ENCODE data around the gene TCTA.

DNA sequence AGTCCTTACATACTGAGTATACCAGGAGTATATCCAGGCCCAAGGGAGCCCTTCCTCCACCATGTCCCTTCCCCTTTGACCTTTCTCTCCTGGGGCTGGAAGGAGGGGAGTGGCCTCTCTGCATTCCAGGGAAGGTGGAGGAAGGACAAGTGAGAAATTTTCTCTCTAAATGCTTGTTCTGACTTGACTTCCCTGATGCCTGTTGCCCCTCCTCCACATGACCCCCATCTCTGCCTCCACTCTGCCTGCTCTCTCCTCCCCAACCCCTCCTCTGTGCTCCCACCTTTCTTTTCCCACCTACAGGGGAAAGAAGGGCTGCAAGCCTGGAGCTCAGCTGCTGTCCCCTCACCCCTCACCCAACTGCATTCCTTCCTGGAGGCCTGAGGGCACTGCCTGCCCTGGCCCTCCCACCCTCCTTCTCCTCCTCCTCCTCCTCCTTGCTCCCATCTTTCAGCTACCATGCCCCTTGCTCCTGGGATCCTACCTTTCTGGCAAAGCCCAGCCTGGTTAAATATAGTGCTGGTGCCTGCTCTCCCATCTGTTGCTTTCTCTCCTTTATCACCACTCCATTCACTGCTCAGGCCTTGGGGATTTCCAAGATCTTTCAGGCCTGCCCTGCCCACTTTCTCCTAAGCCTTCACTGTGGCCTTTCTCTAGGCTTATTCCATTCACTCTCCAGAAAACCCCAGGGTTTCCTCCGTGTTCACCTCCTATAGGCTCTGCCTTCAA, 49.4 kb downstream of the TCTA start:
- no peak for TF ChIP-seq POLR2A (IDR thresholded peaks at IDR 0.05; ENCODE audit: low read length)
- no peak for TF ChIP-seq GATA1 (IDR thresholded peaks at IDR 0.05; ENCODE audit: low read depth, low read length)
